Measurements from ENCODE around the gene RHEX.

RHEX gene

GRCh38 chr1:206116191-206116872 is 63.4 kb downstream of the RHEX start:
- no peak for DNase-seq (ENCODE audit: low spot score)

GRCh38 chr1:206116873-206117150 is 63.8 kb downstream of the RHEX start:
- DNase-seq (ENCODE audit: low spot score), result no peak

- no peak for DNase-seq (ENCODE audit: low spot score)
Observed at GRCh38 chr1:206117151-206117948, 64.4 kb downstream of the RHEX start, which contains the start of gene AVPR1B. Gene AVPR1B (minus strand): TSS chr1:206117388. CDS start chr1:206116890, 498 bp downstream.

GRCh38 chr1:206120406-206120805 is 67.4 kb downstream of the RHEX start:
- no peak for DNase-seq (ENCODE audit: low spot score)

- no peak for DNase-seq (ENCODE audit: low spot score)
Observed at GRCh38 chr1:206121269-206121668, 68.3 kb downstream of the RHEX start.

GRCh38 chr1:206122686-206123085 is 69.7 kb downstream of the RHEX start:
- no peak for DNase-seq (ENCODE audit: low spot score)

- no peak for DNase-seq (ENCODE audit: low spot score)
Observed at GRCh38 chr1:206125346-206125745, 72.4 kb downstream of the RHEX start.

- no peak for DNase-seq (ENCODE audit: low spot score)
Observed at GRCh38 chr1:206127336-206127735, 74.4 kb downstream of the RHEX start.

GRCh38 chr1:206128196-206128595 is 75.2 kb downstream of the RHEX start:
- no peak for DNase-seq (ENCODE audit: low spot score)

GRCh38 chr1:206131037-206131436 is 78.1 kb downstream of the RHEX start:
- DNase-seq (ENCODE audit: low spot score), result no peak

- no peak for DNase-seq (ENCODE audit: low spot score)
Observed at GRCh38 chr1:206133751-206134415, 80.9 kb downstream of the RHEX start.

- DNase-seq (ENCODE audit: low spot score), result no peak
Observed at GRCh38 chr1:206135248-206135647, 82.3 kb downstream of the RHEX start.

- DNase-seq (ENCODE audit: low spot score), result no peak
Observed at GRCh38 chr1:206136241-206136640, 83.3 kb downstream of the RHEX start.

- no peak for DNase-seq (ENCODE audit: low spot score)
Observed at GRCh38 chr1:206142011-206142410, 89.0 kb downstream of the RHEX start.

- no peak for DNase-seq (ENCODE audit: low spot score)
Observed at GRCh38 chr1:206142770-206143169, 89.8 kb downstream of the RHEX start.

- no peak for DNase-seq (ENCODE audit: low spot score)
Observed at GRCh38 chr1:206143537-206144172, 90.7 kb downstream of the RHEX start.

GRCh38 chr1:206144605-206145004 is 91.6 kb downstream of the RHEX start:
- no peak for DNase-seq (ENCODE audit: low spot score)

- no peak for DNase-seq (ENCODE audit: low spot score)
Observed at GRCh38 chr1:206145771-206146290, 92.9 kb downstream of the RHEX start.

All from RKO (cell line).